Neural crest cell (in vitro differentiated cells): ENCODE data around the gene ERC1. TPM values are rescaled to one million over a fixed set of nuclear protein-coding genes. Genes with fewer than 3 reads are reported as not detected.

Experiments used
- DNase-seq: peaks from one replicate; pipeline ENCODE4 v3.0.0; 2021; ENCODE audit warnings: low read depth, mixed read lengths, low spot score
- H3K27ac Mint-ChIP-seq: one replicate; pipeline ENCODE4 v1.8.0; 2021; ENCODE audit warnings: mild to moderate bottlenecking, mixed read lengths; ENCODE audit not compliant: unreplicated experiment
- H3K27me3 Mint-ChIP-seq: 2 replicates; pipeline ENCODE4 v1.8.0; 2021; ENCODE audit warnings: low read depth, mild to moderate bottlenecking, mixed read lengths
- H3K36me3 Mint-ChIP-seq: 2 replicates; pipeline ENCODE4 v1.8.0; 2021; ENCODE audit warnings: low read depth, mild to moderate bottlenecking, mixed read lengths
- H3K4me1 Mint-ChIP-seq: 2 replicates; pipeline ENCODE4 v1.8.0; 2021; ENCODE audit warnings: mixed read lengths
- H3K4me3 Mint-ChIP-seq: one replicate; pipeline ENCODE4 v1.8.0; 2021; ENCODE audit warnings: mild to moderate bottlenecking, mixed read lengths
- H3K9me3 Mint-ChIP-seq: 2 replicates; pipeline ENCODE4 v1.8.0; 2021; ENCODE audit warnings: mixed read lengths
- total RNA-seq: library from RNA; stranded (reverse); gene quantifications from 2 replicates; pipeline ENCODE4 v1.2.1, GENCODE V29; 2021
- TF ChIP-seq, protein P1 (sequence below): fragments of 200-600 bp; sonication (generic); conservative IDR thresholded peaks from 2 replicates; pipeline ENCODE4 v1.5.0; 2021; ENCODE audit warnings: antibody characterized with exemption, mild to moderate bottlenecking

Gene ERC1
- total RNA-seq, 1 donor from 2014 or later: 38.9 TPM

DNA sequence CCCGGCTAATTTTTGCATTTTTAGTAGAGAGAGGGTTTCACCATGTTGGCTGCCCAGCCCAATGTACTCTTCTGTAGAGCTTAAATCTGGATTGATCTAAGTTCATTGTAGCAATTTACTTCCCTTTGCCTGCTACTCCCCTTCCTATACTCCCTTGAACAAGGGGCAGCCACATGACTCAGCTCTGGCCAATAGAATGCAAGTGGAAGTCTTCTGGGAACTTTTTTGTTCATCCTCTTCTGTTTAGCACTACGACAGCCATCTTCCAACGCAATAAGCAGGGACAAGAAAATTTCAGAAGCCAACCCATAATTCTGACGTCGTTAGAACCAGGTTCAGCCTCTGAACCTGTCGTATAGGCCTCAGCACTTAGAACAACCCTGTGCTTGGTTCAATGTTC is 35.1 kb upstream of the ERC1 start:
- Mint-ChIP-seq H3K9me3 (no peaks in the 10 kb centered on the region), H3K4me3 (no peak overlapping the region), H3K27ac (no peak overlapping the region), H3K27me3 (no peaks in the 10 kb centered on the region), H3K4me1 (peaks cover 7% of the 10 kb centered on the region), H3K36me3 (no peaks in the 10 kb centered on the region)
- DNase-seq: no peak
- TF ChIP-seq, protein P1, sequence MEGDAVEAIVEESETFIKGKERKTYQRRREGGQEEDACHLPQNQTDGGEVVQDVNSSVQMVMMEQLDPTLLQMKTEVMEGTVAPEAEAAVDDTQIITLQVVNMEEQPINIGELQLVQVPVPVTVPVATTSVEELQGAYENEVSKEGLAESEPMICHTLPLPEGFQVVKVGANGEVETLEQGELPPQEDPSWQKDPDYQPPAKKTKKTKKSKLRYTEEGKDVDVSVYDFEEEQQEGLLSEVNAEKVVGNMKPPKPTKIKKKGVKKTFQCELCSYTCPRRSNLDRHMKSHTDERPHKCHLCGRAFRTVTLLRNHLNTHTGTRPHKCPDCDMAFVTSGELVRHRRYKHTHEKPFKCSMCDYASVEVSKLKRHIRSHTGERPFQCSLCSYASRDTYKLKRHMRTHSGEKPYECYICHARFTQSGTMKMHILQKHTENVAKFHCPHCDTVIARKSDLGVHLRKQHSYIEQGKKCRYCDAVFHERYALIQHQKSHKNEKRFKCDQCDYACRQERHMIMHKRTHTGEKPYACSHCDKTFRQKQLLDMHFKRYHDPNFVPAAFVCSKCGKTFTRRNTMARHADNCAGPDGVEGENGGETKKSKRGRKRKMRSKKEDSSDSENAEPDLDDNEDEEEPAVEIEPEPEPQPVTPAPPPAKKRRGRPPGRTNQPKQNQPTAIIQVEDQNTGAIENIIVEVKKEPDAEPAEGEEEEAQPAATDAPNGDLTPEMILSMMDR: no peak

DNA sequence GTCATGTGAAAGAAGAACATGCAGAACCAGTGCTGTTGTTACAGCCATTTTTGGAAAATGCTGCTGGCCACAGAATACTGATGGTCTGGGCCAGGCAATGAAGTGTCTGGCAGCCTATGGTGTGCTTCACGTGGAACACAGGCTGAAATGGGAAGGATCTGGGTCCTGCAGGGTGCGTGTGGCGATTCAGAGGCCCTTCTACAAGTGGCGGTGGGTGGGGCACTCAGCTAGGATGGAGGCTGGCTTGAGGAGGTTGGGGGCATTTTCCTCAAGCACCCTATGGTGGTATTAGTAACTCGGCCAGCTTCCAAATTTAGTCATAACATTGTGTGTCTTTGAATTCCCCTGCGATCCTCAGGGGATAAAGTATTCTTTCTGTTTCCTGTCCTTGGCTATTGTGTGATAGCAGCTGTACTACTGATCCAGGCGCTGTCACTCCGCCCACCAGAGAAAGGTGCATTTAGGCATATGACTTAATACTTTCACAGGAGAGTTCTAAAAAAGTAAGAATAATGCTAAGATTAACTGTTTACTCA is 32.4 kb upstream of the ERC1 start:
- no peak overlapping the region for H3K27ac Mint-ChIP-seq
- DNase-seq: no peak
- H3K9me3 Mint-ChIP-seq: no peaks in the 10 kb centered on the region
- H3K27me3 Mint-ChIP-seq: no peaks in the 10 kb centered on the region
- TF ChIP-seq, protein P1: no peak
- peaks cover 7% of the 10 kb centered on the region for H3K4me1 Mint-ChIP-seq
- H3K36me3 Mint-ChIP-seq: no peaks in the 10 kb centered on the region
- no peak overlapping the region for H3K4me3 Mint-ChIP-seq

DNA sequence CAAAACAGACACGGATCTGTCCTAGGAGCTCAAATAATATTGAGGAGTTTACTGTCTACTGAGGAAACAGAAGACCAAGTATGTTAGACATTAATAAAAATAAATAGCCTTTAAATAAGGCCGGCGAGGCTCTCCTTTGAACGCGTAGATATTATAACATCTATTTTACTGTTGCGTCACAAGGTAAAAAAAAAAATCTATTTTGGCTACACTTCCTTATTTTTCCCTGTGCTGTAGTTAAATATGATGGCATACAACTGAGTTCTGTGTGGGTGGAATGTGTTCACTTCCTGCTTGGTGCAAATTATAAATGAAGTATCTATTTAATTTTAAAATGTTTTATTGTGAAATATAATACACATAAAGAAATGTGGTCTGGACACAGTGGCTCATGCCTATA is 24.3 kb upstream of the ERC1 start:
- H3K4me1 Mint-ChIP-seq: peaks cover 13% of the 10 kb centered on the region
- TF ChIP-seq, protein P1: no peak
- H3K27me3 Mint-ChIP-seq: no peaks in the 10 kb centered on the region
- no peaks in the 10 kb centered on the region for H3K9me3 Mint-ChIP-seq
- no peak for DNase-seq
- no peaks in the 10 kb centered on the region for H3K36me3 Mint-ChIP-seq
- no peak overlapping the region for H3K27ac Mint-ChIP-seq
- no peak overlapping the region for H3K4me3 Mint-ChIP-seq

DNA sequence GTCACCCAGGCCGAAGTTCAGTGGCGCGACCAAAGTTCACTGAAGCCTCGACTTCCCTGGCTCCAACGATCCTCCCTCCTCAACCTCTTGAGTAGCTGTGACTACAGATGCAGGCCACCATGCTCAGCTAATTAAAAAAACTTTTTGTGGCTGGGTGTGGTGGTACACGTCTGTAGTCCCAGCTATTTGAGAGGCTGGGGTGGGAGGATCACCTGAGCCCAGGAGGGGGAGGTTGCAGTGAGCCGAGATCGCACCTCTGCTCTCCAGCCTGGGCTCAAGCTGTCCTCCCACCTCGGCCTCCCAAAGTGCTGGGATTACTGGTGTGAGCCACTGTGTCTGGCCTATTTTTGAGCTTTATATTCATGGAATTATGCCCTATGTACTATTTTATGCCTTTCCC is 23.4 kb upstream of the ERC1 start:
- Mint-ChIP-seq H3K36me3 (no peaks in the 10 kb centered on the region), H3K27me3 (no peaks in the 10 kb centered on the region), H3K4me3 (no peak overlapping the region), H3K27ac (peak overlapping the region; percentile 79), H3K9me3 (no peaks in the 10 kb centered on the region), H3K4me1 (peaks cover 13% of the 10 kb centered on the region)
- DNase-seq: no peak
- TF ChIP-seq, protein P1: no peak

DNA sequence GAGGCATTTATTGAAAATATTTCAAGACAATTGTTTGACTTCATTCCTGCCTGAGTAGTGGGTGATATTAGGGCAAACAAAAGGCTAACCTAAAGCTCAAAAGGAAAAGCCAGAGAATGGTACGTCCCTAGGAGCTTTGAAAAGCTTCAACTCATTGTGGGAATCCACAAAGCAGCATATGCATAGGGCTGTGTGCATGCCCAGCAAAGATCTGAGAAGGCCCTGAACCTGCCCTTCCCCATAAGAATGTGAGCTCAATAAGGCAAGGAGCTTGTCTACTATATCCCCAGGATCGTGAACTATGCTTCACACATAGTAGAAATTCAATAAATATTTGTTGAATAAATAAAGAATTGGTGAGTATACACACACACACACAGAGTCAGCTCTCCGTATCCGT is 22.5 kb upstream of the ERC1 start:
- DNase-seq: no peak
- peak overlapping the region; percentile 79 for H3K27ac Mint-ChIP-seq
- H3K4me1 Mint-ChIP-seq: peaks cover 13% of the 10 kb centered on the region
- no peak overlapping the region for H3K4me3 Mint-ChIP-seq
- H3K9me3 Mint-ChIP-seq: no peaks in the 10 kb centered on the region
- TF ChIP-seq, protein P1: no peak
- no peaks in the 10 kb centered on the region for H3K36me3 Mint-ChIP-seq
- H3K27me3 Mint-ChIP-seq: no peaks in the 10 kb centered on the region
